GM12878 (cell line): ENCODE measurements around the gene TRIM9. TPM values are rescaled to one million over a fixed set of nuclear protein-coding genes. Genes with fewer than 3 reads are reported as not detected.

ENCODE experiments used
- ATF2 ChIP-seq: IDR thresholded peaks from 2 replicates; pipeline ENCODE4 v1.6.1; 2012; ENCODE audit warnings: low read length, inconsistent platforms
- CREB1 ChIP-seq: IDR thresholded peaks from 2 replicates; pipeline ENCODE4 v1.6.1; 2012; ENCODE audit warnings: low read depth, mild to moderate bottlenecking, inconsistent platforms
- DPF2 ChIP-seq: fragments of 450-650 bp; IDR thresholded peaks from 2 replicates; pipeline ENCODE4 v1.6.1; 2017; ENCODE audit warnings: mild to moderate bottlenecking
- EP300 ChIP-seq, 2 experiments: fragments of 150-350 bp in 1 of 2; IDR thresholded peaks; 2 replicates each; pipeline ENCODE4 v1.6.1; 2011 to 2012; ENCODE audit warnings: low read depth in 2 of 2, low read length in 2 of 2, borderline replicate concordance in 1 of 2, improper control_type of control experiment in 1 of 2, inconsistent platforms in 1 of 2; ENCODE audit not compliant: control insufficient read depth in 1 of 2
- NFYB ChIP-seq: IDR thresholded peaks from 2 replicates; pipeline ENCODE4 v1.6.1; 2011; ENCODE audit warnings: low read depth, mild to moderate bottlenecking, low read length, improper control_type of control experiment, moderate library complexity; ENCODE audit not compliant: insufficient read depth
- PKNOX1 ChIP-seq: fragments of 450-650 bp; IDR thresholded peaks from 2 replicates; pipeline ENCODE4 v1.6.1; 2016; ENCODE audit warnings: mild to moderate bottlenecking
- POU2F2 ChIP-seq: IDR thresholded peaks from 3 replicates; pipeline ENCODE4 v1.6.1; 2011; ENCODE audit warnings: low read depth, mild to moderate bottlenecking, low read length, borderline replicate concordance
- RB1 ChIP-seq: fragments of 450-650 bp; formaldehyde crosslinking; IDR thresholded peaks from 2 replicates; pipeline ENCODE4 v1.6.1; 2017; ENCODE audit warnings: mild to moderate bottlenecking, borderline replicate concordance
- SMAD5 ChIP-seq: IDR thresholded peaks from 2 replicates; pipeline ENCODE4 v1.6.1; 2016; ENCODE audit warnings: antibody characterized with exemption, low read depth
- SMARCA5 ChIP-seq: fragments of 450-650 bp; IDR thresholded peaks from 2 replicates; pipeline ENCODE4 v1.6.1; 2017; ENCODE audit warnings: mild to moderate bottlenecking
- SRF ChIP-seq, 2 experiments: IDR thresholded peaks; 2 replicates each; pipeline ENCODE4 v1.6.1; 2011; ENCODE audit warnings: low read depth in 2 of 2, low read length in 2 of 2, mild to moderate bottlenecking in 1 of 2, moderate library complexity in 1 of 2
- TCF12 ChIP-seq: IDR thresholded peaks from 2 replicates; pipeline ENCODE4 v1.6.1; 2011; ENCODE audit warnings: low read depth, mild to moderate bottlenecking, low read length
- polyA plus RNA-seq, 11 experiments: library from polyadenylated mRNA; depleted of rRNA in 4 of 11; unstranded in 6 of 11; stranded (reverse) in 5 of 11; fragments of >200 nt; fragmentation: Nextera tagmentation in 4 of 11; fragmentation: Illumina TruSeq in 1 of 11; extraction: Ambion mirVana in 4 of 11; extraction: Trizol in 1 of 11; gene quantifications; 1 replicate in 1 of 11; 2 replicates in 10 of 11; pipeline versions ENCODE4 v1.2.1 to v1.2.3, GENCODE V29; 2011 to 2016; ENCODE audit warnings: inconsistent platforms in 2 of 11, missing spikeins in 2 of 11, low read depth in 1 of 11
- total RNA-seq, 4 experiments: library from RNA; depleted of rRNA in 3 of 4; stranded (reverse); fragments of >200 nt in 3 of 4; fragmentation: Illumina TruSeq in 1 of 4; extraction: Trizol in 1 of 4; gene quantifications; 2 replicates each; pipeline versions ENCODE4 v1.2.1 to v1.2.3, GENCODE V29; 2013 to 2021

The TRIM9 gene
- total and polyA plus RNA-seq, 10 of the 15 experiments (the other 5 are each of a cell fraction or from before 2014, with no cell fraction given) = 0.04 to 0.18 (median 0.11) TPM; not detected in 2

- TF ChIP-seq SMARCA5 (no peak), SRF (IDR thresholded peaks at IDR 0.05; ENCODE audit: low read depth in 2 of 2, low read length in 2 of 2) (no peak), EP300 (IDR thresholded peaks at IDR 0.05; ENCODE audit: borderline replicate concordance in 1 of 2, control insufficient read depth in 1 of 2, low read depth in 2 of 2, low read length in 2 of 2) (no peak), NFYB (peak; percentile 86), RB1 (no peak), ATF2 (no peak), POU2F2 (no peak), TCF12 (no peak), PKNOX1 (peak; percentile 98), SMAD5 (no peak), CREB1 (peak; percentile 47; the same call in 1 of the 2 replicates), DPF2 (0 out of 2 replicates have a peak, but pooled peaks have one; percentile 40)
- TF ChIP-seq, all 136 proteins: peak for 11
Measured at GRCh38 chr14:51094901-51095853, at the start of gene TRIM9 (continued).
